ENCODE data around the gene IFNGR2.
"Not testable (repeated sequence)": the region's sequence is repeated elsewhere in the genome, so short reads cannot be mapped to it uniquely, and the experiment has no call there.

Gene IFNGR2

GRCh38 chr21:33379934-33380333, 23.3 kb upstream of the IFNGR2 start:
- H3K27ac ChIP-seq (ENCODE audit: extremely low read depth, low read depth, low read length); H3K4me1 ChIP-seq (ENCODE audit: control insufficient read depth, insufficient read depth, low read length); H3K9me3 ChIP-seq (ENCODE audit: control insufficient read depth, insufficient read depth, low read depth, low read length); H3K4me3 ChIP-seq (ENCODE audit: low read depth, low read length); H3K36me3 ChIP-seq (ENCODE audit: control insufficient read depth in 2 of 2, insufficient read depth in 1 of 2, low read length in 2 of 2): not testable (repeated sequence)
- POLR2A ChIA-PET, result interaction anchor here (1.2 kb wide), 1 partner anchor 100 kb away, joined by 3 read pairs; the partner anchor contains the start of gene TMEM50B
- TF ChIP-seq PRDM1 (tag by site-specific recombination; IDR thresholded peaks at IDR 0.05), result 0 out of 2 replicates have a peak, but pooled peaks have one; percentile 18
- CTCF ChIA-PET, result interaction anchor here (0.7 to 1.4 kb wide), 6 partner anchors 12 to 183 kb away, joined by 3 to 5 read pairs (median 3); no protein-coding TSS in a partner anchor

- Histone ChIP-seq H3K9me3 (ENCODE audit: control insufficient read depth, insufficient read depth, low read depth, low read length) (no peaks in the 10 kb centered on the region), H3K27ac (ENCODE audit: extremely low read depth, low read depth, low read length) (no peak overlapping the region), H3K4me3 (ENCODE audit: low read depth, low read length) (no peak overlapping the region), H3K36me3 (ENCODE audit: control insufficient read depth in 2 of 2, insufficient read depth in 1 of 2, low read length in 2 of 2) (no peaks in the 10 kb centered on the region), H3K4me1 (ENCODE audit: control insufficient read depth, insufficient read depth, low read length) (peaks cover 9% of the 10 kb centered on the region)
- ChIA-PET POLR2A (interaction anchor here (0.6 to 1.2 kb wide), 3 partner anchors 22 to 100 kb away, joined by 3 to 4 read pairs (median 3); partner anchors contain the start of gene TMEM50B), CTCF (interaction anchor here (1.2 to 1.4 kb wide), 2 partner anchors 22 to 181 kb away, joined by 3 read pairs; no protein-coding TSS in a partner anchor)
- TF ChIP-seq ZNF174 (tag by site-specific recombination; IDR thresholded peaks at IDR 0.05), result no peak
- TF ChIP-seq WT1 (tag by site-specific recombination; IDR thresholded peaks at IDR 0.05), result no peak
- no peak for TF ChIP-seq ZBTB1 (tag by site-specific recombination; IDR thresholded peaks at IDR 0.05)
- TF ChIP-seq ZNF473 (tag by site-specific recombination; IDR thresholded peaks at IDR 0.05), result no peak
- peak; percentile 74 for TF ChIP-seq ZNF341 (tag by site-specific recombination; IDR thresholded peaks at IDR 0.05; ENCODE audit: low read depth)
- no peak for TF ChIP-seq ZNF37A (tag by site-specific recombination; IDR thresholded peaks at IDR 0.05)
- no peak for TF ChIP-seq OSR2 (tag by site-specific recombination; IDR thresholded peaks at IDR 0.05)
- TF ChIP-seq ZBTB20 (tag by site-specific recombination; IDR thresholded peaks at IDR 0.05), result no peak
- no peak for TF ChIP-seq ZNF175 (tag by site-specific recombination; IDR thresholded peaks at IDR 0.05)
- no peak for TF ChIP-seq GFI1B (tag by site-specific recombination; IDR thresholded peaks at IDR 0.05)
- TF ChIP-seq ZNF184 (tag by site-specific recombination; IDR thresholded peaks at IDR 0.05), result peak; percentile 83; the same call in 1 of the 2 replicates
- TF ChIP-seq KLF1 (tag by site-specific recombination; IDR thresholded peaks at IDR 0.05), result 0 out of 2 replicates have a peak, but pooled peaks have one; percentile 24
- no peak for TF ChIP-seq ZBTB8A (tag by site-specific recombination; IDR thresholded peaks at IDR 0.05)
- TF ChIP-seq ZNF585B (tag by site-specific recombination; IDR thresholded peaks at IDR 0.05), result no peak
- TF ChIP-seq, protein P1, sequence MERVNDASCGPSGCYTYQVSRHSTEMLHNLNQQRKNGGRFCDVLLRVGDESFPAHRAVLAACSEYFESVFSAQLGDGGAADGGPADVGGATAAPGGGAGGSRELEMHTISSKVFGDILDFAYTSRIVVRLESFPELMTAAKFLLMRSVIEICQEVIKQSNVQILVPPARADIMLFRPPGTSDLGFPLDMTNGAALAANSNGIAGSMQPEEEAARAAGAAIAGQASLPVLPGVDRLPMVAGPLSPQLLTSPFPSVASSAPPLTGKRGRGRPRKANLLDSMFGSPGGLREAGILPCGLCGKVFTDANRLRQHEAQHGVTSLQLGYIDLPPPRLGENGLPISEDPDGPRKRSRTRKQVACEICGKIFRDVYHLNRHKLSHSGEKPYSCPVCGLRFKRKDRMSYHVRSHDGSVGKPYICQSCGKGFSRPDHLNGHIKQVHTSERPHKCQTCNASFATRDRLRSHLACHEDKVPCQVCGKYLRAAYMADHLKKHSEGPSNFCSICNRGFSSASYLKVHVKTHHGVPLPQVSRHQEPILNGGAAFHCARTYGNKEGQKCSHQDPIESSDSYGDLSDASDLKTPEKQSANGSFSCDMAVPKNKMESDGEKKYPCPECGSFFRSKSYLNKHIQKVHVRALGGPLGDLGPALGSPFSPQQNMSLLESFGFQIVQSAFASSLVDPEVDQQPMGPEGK (tag by site-specific recombination; IDR thresholded peaks at IDR 0.05), result peak; percentile 32
- TF ChIP-seq ZNF280C (tag by site-specific recombination; IDR thresholded peaks at IDR 0.05), result no peak
- TF ChIP-seq EGR2 (tag by site-specific recombination; IDR thresholded peaks at IDR 0.05; ENCODE audit: low read depth), result peak; percentile 67
- TF ChIP-seq KLF10 (tag by site-specific recombination; IDR thresholded peaks at IDR 0.05), result peak; percentile 63; the same call in 1 of the 2 replicates
- TF ChIP-seq PRDM1 (tag by site-specific recombination; IDR thresholded peaks at IDR 0.05), result no peak
- no peak for TF ChIP-seq ZNF248 (tag by site-specific recombination; IDR thresholded peaks at IDR 0.05)
- TF ChIP-seq ZNF426 (tag by site-specific recombination; IDR thresholded peaks at IDR 0.05), result no peak
- no peak for TF ChIP-seq ZNF48 (tag by site-specific recombination; IDR thresholded peaks at IDR 0.05)
- no peak for TF ChIP-seq ZNF660 (tag by site-specific recombination; IDR thresholded peaks at IDR 0.05)
- TF ChIP-seq, protein P2, sequence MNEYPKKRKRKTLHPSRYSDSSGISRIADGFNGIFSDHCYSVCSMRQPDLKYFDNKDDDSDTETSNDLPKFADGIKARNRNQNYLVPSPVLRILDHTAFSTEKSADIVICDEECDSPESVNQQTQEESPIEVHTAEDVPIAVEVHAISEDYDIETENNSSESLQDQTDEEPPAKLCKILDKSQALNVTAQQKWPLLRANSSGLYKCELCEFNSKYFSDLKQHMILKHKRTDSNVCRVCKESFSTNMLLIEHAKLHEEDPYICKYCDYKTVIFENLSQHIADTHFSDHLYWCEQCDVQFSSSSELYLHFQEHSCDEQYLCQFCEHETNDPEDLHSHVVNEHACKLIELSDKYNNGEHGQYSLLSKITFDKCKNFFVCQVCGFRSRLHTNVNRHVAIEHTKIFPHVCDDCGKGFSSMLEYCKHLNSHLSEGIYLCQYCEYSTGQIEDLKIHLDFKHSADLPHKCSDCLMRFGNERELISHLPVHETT (tag by site-specific recombination; IDR thresholded peaks at IDR 0.05), result no peak
- no peak for TF ChIP-seq ZBTB48 (tag by site-specific recombination; IDR thresholded peaks at IDR 0.05)
- TF ChIP-seq ZEB2 (tag by site-specific recombination; IDR thresholded peaks at IDR 0.05), result peak; percentile 46; the same call in 1 of the 2 replicates
- TF ChIP-seq SP2 (tag by site-specific recombination; IDR thresholded peaks at IDR 0.05), result peak; percentile 61
- TF ChIP-seq ZNF548 (tag by site-specific recombination; IDR thresholded peaks at IDR 0.05), result no peak
- no peak for TF ChIP-seq ZNF202 (tag by site-specific recombination; IDR thresholded peaks at IDR 0.05; ENCODE audit: borderline replicate concordance)
- TF ChIP-seq ZNF10 (tag by site-specific recombination; IDR thresholded peaks at IDR 0.05), result no peak
- peak; percentile 29; the same call in 1 of the 2 replicates for TF ChIP-seq KLF9 (tag by site-specific recombination; IDR thresholded peaks at IDR 0.05; ENCODE audit: low read depth)
- TF ChIP-seq GLIS1 (tag by site-specific recombination; IDR thresholded peaks at IDR 0.05), result peak; percentile 41; the same call in 1 of the 2 replicates
These were observed 22.7 kb upstream of the IFNGR2 start for GRCh38 chr21:33380483-33380998.
